Psoas muscle (tissue), 8 donors: ENCODE results near the gene SLC41A3. TPM values are rescaled to one million over a fixed set of nuclear protein-coding genes. Genes with fewer than 3 reads are reported as not detected.

Experiments used
- ATAC-seq, 4 donors: fragments of 200-7000 bp; cut with Tn5 transposase; one replicate each; pipeline ENCODE4 v1.9.1; 2020; ENCODE audit warnings: moderate library complexity in 3 of 4, mild to moderate bottlenecking in 2 of 4
- DNase-seq, 2 donors: peaks; one replicate each; pipeline ENCODE4 v3.0.0-alpha.2; 2020
- H3K27ac ChIP-seq: fragments of 200-600 bp; one replicate; pipeline ENCODE4 v1.8.0; 2022
- H3K27me3 ChIP-seq, 3 donors: fragments of 200-600 bp in 1 of 3; one replicate each; pipeline versions ENCODE4 v1.6.1 to v1.8.0; 2013 to 2022; ENCODE audit warnings: low read length in 2 of 3, mild to moderate bottlenecking in 2 of 3, moderate library complexity in 1 of 3; ENCODE audit not compliant: insufficient read depth in 3 of 3
- H3K36me3 ChIP-seq, 2 donors: fragments of 200-600 bp in 1 of 2; one replicate each; pipeline versions ENCODE4 v1.6.1 to v1.8.0; 2013 to 2022; ENCODE audit warnings: low read depth in 1 of 2, mild to moderate bottlenecking in 1 of 2, moderate library complexity in 1 of 2; ENCODE audit not compliant: insufficient read depth in 1 of 2
- H3K4me1 ChIP-seq: fragments of 200-600 bp; one replicate; pipeline ENCODE4 v1.8.0; 2022
- H3K4me3 ChIP-seq: fragments of 200-600 bp; one replicate; pipeline ENCODE4 v1.8.0; 2022; ENCODE audit warnings: mild to moderate bottlenecking
- H3K9me3 ChIP-seq: fragments of 200-600 bp; one replicate; pipeline ENCODE4 v1.8.0; 2022
- CTCF ChIP-seq: fragments of 200-600 bp; IDR thresholded peaks from one replicate; pipeline ENCODE4 v1.8.0; 2022; ENCODE audit warnings: antibody characterized with exemption
- whole genome bisulfite sequencing, 3 donors: extraction: QIAGEN DNeasy Blood & Tissue Kit; methylation state at CpG; one replicate each; pipeline versions ENCODE4 v1.1.6 to v1.1.7; 2013; 5-methylcytosine and 5-hydroxymethylcytosine counted together
- intact Hi-C, 2 donors: fragments of 100-400 bp; cut with DNase I; formaldehyde crosslinking; loops; one replicate each; pipeline versions ENCODE4 v1.11.0 to v1.14.2; 2022
- polyA plus RNA-seq, 3 donors: library from polyadenylated mRNA; stranded (reverse); fragments of 200-250 nt; gene quantifications; one replicate each; pipeline ENCODE4 v1.2.3, GENCODE V29; 2013
- total RNA-seq, 4 donors: library from RNA; stranded (reverse); fragmentation: NEBNext Ultra II Directional in 2 of 4; extraction: Animal tissue kit (Norgen Biotek cat#: 25700) in 2 of 4; gene quantifications; one replicate each; pipeline versions ENCODE4 v1.2.1 to v1.2.4, GENCODE V29; 2021 to 2023
- donor health status: healthy with polysubstance abuse.
- donor health status: DM: no; HTN: no; CAD: no; lungs with moderate emphysema.
- donor health status: Bipolar disorder and iron deficiency.
- donor health status: healthy.
- donor health status: DM: yes; HTN: yes; CAD: no.
- donor health status: DM: no; HTN: no; CAD: no.
- donor health status: DM: no; HTN: no; CAD: no.
- donor health status: DM: yes; HTN: yes; CAD: no.

The SLC41A3 gene
- total and polyA plus RNA-seq, 7 donors: 28.7 to 58.9 (median 37.5) TPM

GRCh38 chr3:126036056-126036549 lies 47.8 kb downstream of the SLC41A3 start:
- no peaks in the 10 kb centered on the region for H3K9me3 ChIP-seq
- intact Hi-C loops: no loop called here
- H3K36me3 ChIP-seq: peaks cover 0 to 30% of the 10 kb centered on the region in 2 donors
- no peak overlapping the region for H3K4me3 ChIP-seq
- 93 to 98% (median 97%) methylated on average over 10 of the region's 10 CpGs for WGBS, 3 donors
- TF ChIP-seq CTCF: no peak
- H3K27me3 ChIP-seq: no peaks in the 10 kb centered on the region
- ATAC-seq (no peak), DNase-seq (no peak)
- peaks cover 5% of the 10 kb centered on the region for H3K4me1 ChIP-seq
- no peak overlapping the region for H3K27ac ChIP-seq

- H3K4me1 ChIP-seq: peaks cover 5% of the 10 kb centered on the region
- peaks cover 0 to 30% of the 10 kb centered on the region in 2 donors for H3K36me3 ChIP-seq
- TF ChIP-seq CTCF: no peak
- H3K9me3 ChIP-seq: no peaks in the 10 kb centered on the region
- H3K4me3 ChIP-seq: no peak overlapping the region
- intact Hi-C loops: no loop called here
- H3K27ac ChIP-seq: no peak overlapping the region
- DNase-seq (no peak), ATAC-seq (no peak)
- no peaks in the 10 kb centered on the region for H3K27me3 ChIP-seq
- WGBS, 3 donors: 92 to 96% (median 94%) methylated on average over 12 of the region's 12 CpGs
These were observed 48.4 kb downstream of the SLC41A3 start for GRCh38 chr3:126035362-126036050.

- Histone ChIP-seq H3K4me3 (no peak overlapping the region), H3K9me3 (no peaks in the 10 kb centered on the region), H3K27me3 (no peaks in the 10 kb centered on the region), H3K4me1 (peaks cover 5% of the 10 kb centered on the region), H3K36me3 (peaks cover 0 to 30% of the 10 kb centered on the region in 2 donors), H3K27ac (no peak overlapping the region)
- 73 to 80% (median 77%) methylated on average over 11 of the region's 11 CpGs for WGBS, 3 donors
- ATAC-seq (no peak), DNase-seq (no peak)
- no peak for TF ChIP-seq CTCF
- intact Hi-C loops: no loop called here
These were observed 49.2 kb downstream of the SLC41A3 start for GRCh38 chr3:126034481-126035361.

GRCh38 chr3:126033765-126034164 lies 50.2 kb downstream of the SLC41A3 start:
- no peak overlapping the region for H3K27ac ChIP-seq
- H3K4me3 ChIP-seq: no peak overlapping the region
- H3K27me3 ChIP-seq: no peaks in the 10 kb centered on the region
- intact Hi-C loops: no loop called here
- H3K9me3 ChIP-seq: no peaks in the 10 kb centered on the region
- DNase-seq: no peak
- peaks cover 0 to 30% of the 10 kb centered on the region in 2 donors for H3K36me3 ChIP-seq
- TF ChIP-seq CTCF: no peak
- no peak for ATAC-seq
- 89 to 94% (median 92%) methylated on average over 5 of the region's 5 CpGs for WGBS, 3 donors
- peaks cover 5% of the 10 kb centered on the region for H3K4me1 ChIP-seq
